Activated CD8-positive, alpha-beta memory T cell treated with anti-CD3 and anti-CD28 coated beads for 1 hour (primary cell): ENCODE measurements around the gene SKP2.
"Not testable (repeated sequence)": the region's sequence is repeated elsewhere in the genome, so short reads cannot be mapped to it uniquely, and the experiment has no call there.

Experiments used
- DNase-seq, 2 donors: peaks; one replicate each; pipeline ENCODE4 v3.0.0-alpha.2; 2020; ENCODE audit warnings: low read depth in 1 of 2; ENCODE audit errors: extremely low read depth in 1 of 2

Gene SKP2

GRCh38 chr5:36156121-36156601, 4.2 kb downstream of the SKP2 start:
- DNase-seq, result no peak

- no peak for DNase-seq
Observed at GRCh38 chr5:36156619-36157018, 4.7 kb downstream of the SKP2 start.

GRCh38 chr5:36158144-36158543, 6.2 kb downstream of the SKP2 start:
- DNase-seq, result no peak

GRCh38 chr5:36160617-36161016, 8.7 kb downstream of the SKP2 start:
- no peak for DNase-seq

- no peak for DNase-seq
Observed at GRCh38 chr5:36161361-36161760, 9.4 kb downstream of the SKP2 start.

- DNase-seq, result no peak
Observed at GRCh38 chr5:36162810-36163486, 11.0 kb downstream of the SKP2 start.

GRCh38 chr5:36164461-36164860, 12.6 kb downstream of the SKP2 start:
- DNase-seq, result no peak

GRCh38 chr5:36168737-36169136, 16.8 kb downstream of the SKP2 start:
- no peak for DNase-seq

GRCh38 chr5:36170832-36171424, 19.0 kb downstream of the SKP2 start:
- no peak for DNase-seq

GRCh38 chr5:36172599-36172998, 20.7 kb downstream of the SKP2 start:
- no peak for DNase-seq

- no peak for DNase-seq
Observed at GRCh38 chr5:36173426-36173825, 21.5 kb downstream of the SKP2 start.

GRCh38 chr5:36174119-36174518, 22.2 kb downstream of the SKP2 start:
- DNase-seq, result no peak

- DNase-seq, result no peak
Observed at GRCh38 chr5:36175043-36175442, 23.1 kb downstream of the SKP2 start.

GRCh38 chr5:36177154-36177553, 25.2 kb downstream of the SKP2 start:
- DNase-seq, result no peak

GRCh38 chr5:36177715-36178523, 26.0 kb downstream of the SKP2 start:
- DNase-seq, result no peak

GRCh38 chr5:36178524-36178890, 26.6 kb downstream of the SKP2 start:
- no peak for DNase-seq

GRCh38 chr5:36179950-36180349, 28.0 kb downstream of the SKP2 start:
- no peak for DNase-seq

GRCh38 chr5:36180556-36181350, 28.8 kb downstream of the SKP2 start:
- DNase-seq, result no peak

GRCh38 chr5:36181774-36182173, 29.9 kb downstream of the SKP2 start:
- DNase-seq, result no peak

- DNase-seq, result not testable (repeated sequence)
Observed at GRCh38 chr5:36184408-36184807, 32.5 kb downstream of the SKP2 start.

GRCh38 chr5:36193746-36194145, 41.8 kb downstream of the SKP2 start:
- no peak for DNase-seq
